ENCODE measurements around the gene STOML2. TPM values are rescaled to one million over a fixed set of nuclear protein-coding genes. Genes with fewer than 3 reads are reported as not detected.

The STOML2 gene
- total and polyA plus RNA-seq, 2 donors (not counting 1 experiment from before 2014, with no cell fraction given), result 58.9 to 64.6 TPM

DNA sequence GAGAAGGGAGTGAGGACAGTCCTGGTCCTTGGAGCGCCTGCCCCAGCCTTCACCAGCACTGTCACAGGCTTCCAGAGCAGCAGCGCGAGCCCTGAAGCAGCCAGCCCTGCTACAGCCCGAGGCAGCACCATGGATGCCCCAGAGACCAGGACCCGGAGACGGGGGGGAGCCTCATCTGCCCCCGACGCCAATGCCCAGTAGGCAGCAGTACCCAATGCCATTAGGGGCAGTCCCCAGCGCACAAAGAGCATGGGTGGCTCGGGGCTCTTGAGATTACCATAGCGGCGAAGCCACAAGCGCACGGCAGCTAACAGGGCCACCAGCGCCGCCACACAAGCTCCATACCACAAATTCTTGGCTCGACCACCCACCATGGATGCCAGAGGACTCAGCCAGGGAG is 11.4 kb downstream of the STOML2 start:
- DNase-seq (no peak), ATAC-seq (ENCODE audit: low read depth) (no peak)
- peaks cover 14 to 75% of the 10 kb centered on the region in 2 experiments for H3K36me3 ChIP-seq (replicated peaks in 1 of 2; ENCODE audit: control extremely low read depth in 1 of 2, control insufficient read depth in 1 of 2, extremely low read depth in 1 of 2, insufficient read depth in 2 of 2, low read length in 1 of 2)
- H3K4me2 ChIP-seq (replicated peaks; ENCODE audit: low read depth, low read length, poor library complexity, severe bottlenecking), result no peak overlapping the region
- H3K27me3 Mint-ChIP-seq, result no peaks in the 10 kb centered on the region
- no peak overlapping the region for H3K27ac Mint-ChIP-seq
- H3K79me2 ChIP-seq (ENCODE audit: control insufficient read depth, insufficient read depth, low read length), result peaks cover 8% of the 10 kb centered on the region
- H3K9me3 ChIP-seq (ENCODE audit: control extremely low read depth in 1 of 3, control insufficient read depth in 2 of 3, insufficient read depth in 1 of 3, low read length in 2 of 3), result no peaks in the 10 kb centered on the region
- no peak overlapping the region for H3K9ac ChIP-seq (ENCODE audit: low read length)
- WGBS (ENCODE audit: insufficient coverage), result 97% methylated on average over 17 of the region's 17 CpGs
- no peak overlapping the region for H3K4me3 ChIP-seq (ENCODE audit: control extremely low read depth in 1 of 5, extremely low read depth in 1 of 5, insufficient read depth in 1 of 5, low read depth in 2 of 5, low read length in 4 of 5)
- no peaks in the 10 kb centered on the region for H3K9me3 Mint-ChIP-seq (ENCODE audit: insufficient read depth)
- no peaks in the 10 kb centered on the region for H4K20me1 ChIP-seq (ENCODE audit: control insufficient read depth, insufficient read depth, low read length, poor library complexity, severe bottlenecking)
- H3K27me3 ChIP-seq (replicated peaks in 1 of 4; ENCODE audit: control extremely low read depth in 1 of 4, control insufficient read depth in 3 of 4, insufficient read depth in 4 of 4, low read length in 3 of 4), result no peaks in the 10 kb centered on the region
- H3K4me1 ChIP-seq (ENCODE audit: control insufficient read depth in 2 of 2, insufficient read depth in 2 of 2, low read length in 2 of 2), result peaks cover 7 to 12% of the 10 kb centered on the region in 2 donors
- ChIA-PET POLR2A (no interaction called here), CTCF (interaction anchor here (1.2 to 2.8 kb wide), 5 partner anchors 11 to 192 kb away, joined by 3 to 14 read pairs (median 10); partner anchors contain the start of genes FANCG and STOML2)
- H3K4me3 Mint-ChIP-seq, result no peak overlapping the region
- H3K4me1 Mint-ChIP-seq, result peaks cover 22% of the 10 kb centered on the region
- intact Hi-C loops (cut with micrococcal nuclease), result no loop called here
- no peak overlapping the region for H2AFZ ChIP-seq (ENCODE audit: insufficient read depth, low read depth, low read length, poor library complexity, severe bottlenecking)
- no peak overlapping the region for H3K27ac ChIP-seq (ENCODE audit: low read length in 2 of 2)
- TF ChIP-seq, protein P1, sequence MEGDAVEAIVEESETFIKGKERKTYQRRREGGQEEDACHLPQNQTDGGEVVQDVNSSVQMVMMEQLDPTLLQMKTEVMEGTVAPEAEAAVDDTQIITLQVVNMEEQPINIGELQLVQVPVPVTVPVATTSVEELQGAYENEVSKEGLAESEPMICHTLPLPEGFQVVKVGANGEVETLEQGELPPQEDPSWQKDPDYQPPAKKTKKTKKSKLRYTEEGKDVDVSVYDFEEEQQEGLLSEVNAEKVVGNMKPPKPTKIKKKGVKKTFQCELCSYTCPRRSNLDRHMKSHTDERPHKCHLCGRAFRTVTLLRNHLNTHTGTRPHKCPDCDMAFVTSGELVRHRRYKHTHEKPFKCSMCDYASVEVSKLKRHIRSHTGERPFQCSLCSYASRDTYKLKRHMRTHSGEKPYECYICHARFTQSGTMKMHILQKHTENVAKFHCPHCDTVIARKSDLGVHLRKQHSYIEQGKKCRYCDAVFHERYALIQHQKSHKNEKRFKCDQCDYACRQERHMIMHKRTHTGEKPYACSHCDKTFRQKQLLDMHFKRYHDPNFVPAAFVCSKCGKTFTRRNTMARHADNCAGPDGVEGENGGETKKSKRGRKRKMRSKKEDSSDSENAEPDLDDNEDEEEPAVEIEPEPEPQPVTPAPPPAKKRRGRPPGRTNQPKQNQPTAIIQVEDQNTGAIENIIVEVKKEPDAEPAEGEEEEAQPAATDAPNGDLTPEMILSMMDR (IDR thresholded peaks at IDR 0.05), result no peak

DNA sequence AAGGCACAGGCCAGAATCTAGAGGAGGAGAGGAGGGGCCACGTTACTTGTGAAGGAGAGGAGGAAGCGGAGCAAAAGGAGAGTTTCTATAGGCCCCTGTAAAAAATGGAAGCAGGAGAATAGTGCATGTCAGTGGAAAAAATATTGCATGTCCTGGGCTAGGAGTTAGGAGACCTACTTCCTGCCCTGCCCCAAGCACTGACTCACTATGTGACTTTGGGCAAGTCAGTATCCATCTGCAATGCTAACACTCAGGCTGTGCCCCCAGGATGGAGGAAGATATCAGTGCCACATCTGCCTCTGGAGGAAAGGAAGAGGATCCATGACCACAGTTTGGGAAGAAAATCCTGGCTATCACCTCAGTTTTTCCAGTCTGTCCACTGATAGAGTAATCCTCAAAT is 13.5 kb downstream of the STOML2 start:
- no peak for TF ChIP-seq EZH2 (IDR thresholded peaks at IDR 0.05; ENCODE audit: borderline replicate concordance, insufficient read depth, low read depth, low read length, poor library complexity, severe bottlenecking)
- TF ChIP-seq, protein P1 (IDR thresholded peaks at IDR 0.05), result no peak
- H3K9ac ChIP-seq (ENCODE audit: low read length), result no peak overlapping the region
- Mint-ChIP-seq H3K27ac (no peak overlapping the region), H3K9me3 (ENCODE audit: insufficient read depth) (no peaks in the 10 kb centered on the region), H3K27me3 (no peaks in the 10 kb centered on the region), H3K4me3 (no peak overlapping the region), H3K4me1 (peaks cover 4% of the 10 kb centered on the region)
- WGBS (ENCODE audit: insufficient coverage), result 100% methylated on average over 2 of the region's 2 CpGs
- H3K27me3 ChIP-seq (replicated peaks in 1 of 4; ENCODE audit: control extremely low read depth in 1 of 4, control insufficient read depth in 3 of 4, insufficient read depth in 4 of 4, low read length in 3 of 4), result no peaks in the 10 kb centered on the region
- H3K4me1 ChIP-seq (ENCODE audit: control insufficient read depth in 2 of 2, insufficient read depth in 2 of 2, low read length in 2 of 2), result no peaks in the 10 kb centered on the region
- H3K4me3 ChIP-seq (ENCODE audit: control extremely low read depth in 1 of 5, extremely low read depth in 1 of 5, insufficient read depth in 1 of 5, low read depth in 2 of 5, low read length in 4 of 5), result no peak overlapping the region
- H3K79me2 ChIP-seq (ENCODE audit: control insufficient read depth, insufficient read depth, low read length), result no peaks in the 10 kb centered on the region
- peaks cover 17 to 75% of the 10 kb centered on the region in 2 experiments for H3K36me3 ChIP-seq (replicated peaks in 1 of 2; ENCODE audit: control extremely low read depth in 1 of 2, control insufficient read depth in 1 of 2, extremely low read depth in 1 of 2, insufficient read depth in 2 of 2, low read length in 1 of 2)
- no peak for DNase-seq
- no peak for ATAC-seq (ENCODE audit: low read depth)
- H2AFZ ChIP-seq (ENCODE audit: insufficient read depth, low read depth, low read length, poor library complexity, severe bottlenecking), result no peak overlapping the region
- ChIA-PET CTCF (no interaction called here), POLR2A (no interaction called here)
- H4K20me1 ChIP-seq (ENCODE audit: control insufficient read depth, insufficient read depth, low read length, poor library complexity, severe bottlenecking), result no peaks in the 10 kb centered on the region
- intact Hi-C loops (cut with micrococcal nuclease), result no loop called here
- H3K4me2 ChIP-seq (replicated peaks; ENCODE audit: low read depth, low read length, poor library complexity, severe bottlenecking), result no peak overlapping the region
- no peak overlapping the region for H3K27ac ChIP-seq (ENCODE audit: low read length in 2 of 2)
- no peaks in the 10 kb centered on the region for H3K9me3 ChIP-seq (ENCODE audit: control extremely low read depth in 1 of 3, control insufficient read depth in 2 of 3, insufficient read depth in 1 of 3, low read length in 2 of 3)
